Head of caudate nucleus (tissue), 42 donors: ENCODE measurements around the gene GALR2.
"Not testable (repeated sequence)": the region's sequence is repeated elsewhere in the genome, so short reads cannot be mapped to it uniquely, and the experiment has no call there.

Experiments
- DNase-seq, 42 donors: peaks; one replicate each; pipeline versions ENCODE4 v3.0.0 to v3.0.0-alpha.2; 2020 to 2021; ENCODE audit warnings: mixed read lengths in 7 of 42
- intact Hi-C: fragments of 100-400 bp; cut with DNase I; formaldehyde crosslinking; loops from one replicate; pipeline ENCODE4 v1.15.0; 2022

Gene GALR2

GRCh38 chr17:76049239-76049638 lies 25.3 kb upstream of the GALR2 start:
- intact Hi-C loops, result no loop called here
- no peak for DNase-seq

GRCh38 chr17:76049836-76050537 lies 24.6 kb upstream of the GALR2 start:
- intact Hi-C loops, result no loop called here
- DNase-seq, result no peak

GRCh38 chr17:76050538-76051467 lies 23.8 kb upstream of the GALR2 start:
- intact Hi-C loops, result no loop called here

GRCh38 chr17:76051561-76051960 lies 23.0 kb upstream of the GALR2 start:
- intact Hi-C loops, result no loop called here
- DNase-seq, result no peak

More at GRCh38 chr17:76050538-76051467, 23.8 kb upstream of the GALR2 start:
- DNase-seq, result no peak

GRCh38 chr17:76053246-76054111 lies 21.1 kb upstream of the GALR2 start:
- DNase-seq, result peak in 14 of 42 donors; percentile 8 to 58 (median 30)
- intact Hi-C loops, result no loop called here

GRCh38 chr17:76054112-76054476 lies 20.5 kb upstream of the GALR2 start:
- no peak for DNase-seq
- intact Hi-C loops, result no loop called here

- no peak for DNase-seq
- intact Hi-C loops, result no loop called here
These were observed 17.7 kb upstream of the GALR2 start for GRCh38 chr17:76056882-76057281.

GRCh38 chr17:76058264-76058663 lies 16.3 kb upstream of the GALR2 start:
- intact Hi-C loops, result not testable (repeated sequence)

GRCh38 chr17:76063875-76064546 lies 10.6 kb upstream of the GALR2 start:
- no peak for DNase-seq

More at GRCh38 chr17:76058264-76058663, 16.3 kb upstream of the GALR2 start:
- DNase-seq, result not testable (repeated sequence)

GRCh38 chr17:76065775-76066174 lies 8.8 kb upstream of the GALR2 start:
- intact Hi-C loops, result no loop called here
- no peak for DNase-seq

More at GRCh38 chr17:76063875-76064546, 10.6 kb upstream of the GALR2 start:
- intact Hi-C loops, result no loop called here

GRCh38 chr17:76071531-76072147 lies 2.9 kb upstream of the GALR2 start:
- DNase-seq, result peak in 1 of 42 donors; percentile 15
- intact Hi-C loops, result loop anchor here (1.0 kb wide), 1 partner anchor 32 kb away; the partner anchor contains the start of gene EXOC7

- intact Hi-C loops, result loop anchor here (1.0 kb wide), 1 partner anchor 31 kb away; the partner anchor contains the start of gene EXOC7
- peak; percentile 93 to 99 (median 98) for DNase-seq
These were observed 2.3 kb upstream of the GALR2 start, which contains the start of gene SRP68 for GRCh38 chr17:76072148-76072858. Gene SRP68 (minus strand): TSS chr17:76072517. CDS start chr17:76072491, 26 bp downstream.

- intact Hi-C loops, result no loop called here
- peak in 3 of 42 donors; percentile 18 to 56 (median 30) for DNase-seq
These were observed 974 bp downstream of the GALR2 start for GRCh38 chr17:76075364-76076145.

GRCh38 chr17:76076146-76076764 lies 1.7 kb downstream of the GALR2 start:
- peak in 1 of 42 donors; percentile 11 for DNase-seq
- intact Hi-C loops, result no loop called here

GRCh38 chr17:76076765-76077583 lies 2.4 kb downstream of the GALR2 start:
- DNase-seq, result peak in 2 of 42 donors; percentile 17 to 39
- intact Hi-C loops, result no loop called here
